Effector CD4-positive, alpha-beta T cell (primary cell): ENCODE results near the gene AGAP1.

Experiments
- DNase-seq: peaks from one replicate; pipeline ENCODE4 v3.0.0-alpha.2; 2020

The AGAP1 gene

GRCh38 chr2:235983016-235983415 is 489.2 kb downstream of the AGAP1 start:
- DNase-seq: no peak

GRCh38 chr2:235984552-235984951 is 490.7 kb downstream of the AGAP1 start:
- no peak for DNase-seq

GRCh38 chr2:235986361-235986760 is 492.5 kb downstream of the AGAP1 start:
- DNase-seq: no peak

- no peak for DNase-seq
These were observed 494.6 kb downstream of the AGAP1 start for GRCh38 chr2:235988271-235989015.

GRCh38 chr2:235989591-235989990 is 495.7 kb downstream of the AGAP1 start:
- DNase-seq: no peak

GRCh38 chr2:235990344-235990743 is 496.5 kb downstream of the AGAP1 start:
- no peak for DNase-seq

DNA sequence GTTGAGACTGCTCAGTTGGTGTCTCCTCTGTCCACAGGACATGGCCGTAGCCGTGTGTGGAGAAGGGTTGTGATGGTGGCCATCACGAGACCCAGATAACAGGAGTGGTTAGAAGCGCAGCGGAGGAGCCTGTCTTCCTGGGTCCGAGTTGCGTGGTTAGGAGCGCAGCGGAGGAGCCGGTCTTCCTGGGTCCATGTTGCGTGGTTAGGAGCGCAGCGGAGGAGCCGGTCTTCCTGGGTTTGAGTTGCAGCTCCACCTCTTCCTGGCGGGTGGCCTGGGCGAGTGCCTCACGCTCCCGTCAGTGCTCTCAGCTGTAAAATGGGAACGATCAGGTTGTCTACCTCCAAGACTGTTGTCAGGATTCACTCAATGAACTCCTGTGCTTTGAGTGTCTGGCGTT is 498.2 kb downstream of the AGAP1 start:
- DNase-seq: no peak

DNA sequence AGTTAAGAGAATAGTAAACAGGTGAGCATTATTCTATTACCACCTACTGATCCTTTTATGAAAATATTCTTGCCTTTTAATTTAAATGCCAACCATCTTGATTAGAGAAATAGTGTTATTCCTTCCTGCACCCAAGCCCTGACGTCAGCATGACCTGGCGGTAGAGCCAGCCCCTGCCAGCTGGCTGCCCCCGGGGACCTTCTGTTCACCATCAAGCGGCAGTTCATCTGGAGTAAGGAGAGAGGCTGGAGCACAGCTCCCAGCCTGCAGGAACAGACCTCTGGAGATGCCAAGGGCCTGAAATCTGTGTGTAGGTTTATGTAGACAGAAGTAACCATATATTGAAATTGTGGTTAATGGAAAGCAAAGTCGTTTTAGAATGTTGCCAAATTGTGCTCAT is 502.6 kb downstream of the AGAP1 start:
- DNase-seq: no peak

- no peak for DNase-seq
These were observed 505.2 kb downstream of the AGAP1 start for GRCh38 chr2:235999011-235999410.

DNA sequence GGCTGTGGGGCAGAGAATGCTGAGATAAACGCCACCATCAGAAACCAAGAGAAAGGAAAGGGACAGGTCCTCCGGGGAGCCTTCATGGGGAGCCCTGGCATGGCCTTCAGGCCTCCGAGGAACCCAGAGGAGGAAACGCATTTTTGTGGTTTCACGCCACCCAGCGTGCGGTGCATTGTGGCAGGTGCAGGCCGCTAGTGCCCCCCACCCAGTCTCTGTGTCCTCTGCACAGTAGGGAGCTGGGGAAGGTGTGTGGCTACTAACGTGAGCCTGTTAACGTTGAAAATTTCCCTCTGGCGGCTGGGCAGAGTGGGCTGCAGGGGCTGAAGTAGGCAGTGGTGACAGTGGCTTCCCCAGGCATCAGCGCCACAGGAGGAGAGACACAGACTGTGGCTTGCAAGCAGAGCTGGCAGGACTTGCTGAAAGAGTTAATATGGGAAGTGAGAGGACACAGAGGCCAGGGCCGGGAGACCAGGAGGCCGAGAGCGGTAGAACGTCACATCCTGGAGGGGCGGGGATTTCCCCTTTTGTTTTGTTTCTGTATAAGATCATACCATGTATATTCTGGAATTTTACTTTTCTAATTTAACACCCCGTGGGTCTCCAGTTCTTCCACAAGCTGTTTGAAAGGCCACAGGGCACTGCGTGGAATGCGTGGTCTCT is 507.5 kb downstream of the AGAP1 start:
- no peak for DNase-seq

- DNase-seq: no peak
These were observed 508.0 kb downstream of the AGAP1 start for GRCh38 chr2:236001854-236002253.

GRCh38 chr2:236008006-236008405 is 514.2 kb downstream of the AGAP1 start:
- no peak for DNase-seq

GRCh38 chr2:236008857-236009256 is 515.0 kb downstream of the AGAP1 start:
- no peak for DNase-seq

DNA sequence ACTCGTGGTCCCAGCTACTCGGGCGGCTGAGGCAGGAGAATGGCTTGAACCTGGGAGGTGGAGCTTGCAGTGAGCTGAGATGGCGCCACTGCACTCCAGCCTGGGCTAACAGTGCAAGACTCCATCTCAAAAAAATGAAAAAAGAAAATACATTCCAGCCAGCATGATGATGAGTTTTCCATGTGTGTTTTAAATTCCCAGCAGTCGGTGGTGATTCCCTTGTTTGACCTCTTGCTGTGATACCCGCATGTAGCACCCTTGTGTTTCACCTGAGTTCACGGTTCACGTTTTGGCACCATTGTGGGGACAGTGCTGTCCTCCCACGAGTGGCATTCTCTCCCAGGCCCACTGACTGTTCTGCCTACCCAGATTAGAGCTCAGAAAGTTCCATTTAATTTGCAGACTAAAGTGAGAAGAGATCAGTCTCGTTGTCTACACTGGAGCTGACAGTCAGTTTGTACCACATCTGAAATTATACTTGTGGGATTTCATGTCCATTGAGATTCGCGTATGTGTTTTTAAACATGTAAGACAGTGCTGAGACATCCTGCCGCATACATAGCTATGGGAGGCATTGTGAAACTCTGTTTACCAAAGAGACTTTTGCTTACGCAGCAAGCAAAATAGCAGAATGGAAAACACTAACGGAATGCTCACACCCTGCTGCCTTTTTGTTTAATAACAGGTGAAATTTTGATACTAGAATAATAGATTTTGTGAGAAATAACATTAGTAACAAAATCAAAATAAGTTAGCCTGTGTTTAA is 517.3 kb downstream of the AGAP1 start:
- DNase-seq: no peak

DNA sequence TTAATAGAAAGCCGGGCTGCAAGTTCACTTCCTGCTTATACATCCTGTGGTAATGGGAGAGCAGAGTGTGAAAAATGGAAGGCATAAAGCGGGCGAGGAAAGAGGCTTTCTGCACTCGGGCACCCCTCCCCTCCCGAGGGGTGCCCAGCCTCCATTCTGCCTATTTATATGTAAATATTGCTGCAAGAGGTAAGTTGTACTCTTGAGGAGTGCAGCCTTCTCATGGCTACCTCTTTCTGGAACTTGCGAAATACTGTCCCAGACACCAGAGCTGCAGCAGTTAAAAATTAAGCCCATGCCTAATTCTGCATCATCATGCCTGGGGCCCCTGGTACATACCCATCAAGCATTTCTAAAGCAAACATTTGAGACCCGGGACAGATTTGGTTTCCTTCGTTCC is 518.3 kb downstream of the AGAP1 start:
- no peak for DNase-seq

- DNase-seq: no peak
These were observed 520.7 kb downstream of the AGAP1 start for GRCh38 chr2:236014408-236015131.

DNA sequence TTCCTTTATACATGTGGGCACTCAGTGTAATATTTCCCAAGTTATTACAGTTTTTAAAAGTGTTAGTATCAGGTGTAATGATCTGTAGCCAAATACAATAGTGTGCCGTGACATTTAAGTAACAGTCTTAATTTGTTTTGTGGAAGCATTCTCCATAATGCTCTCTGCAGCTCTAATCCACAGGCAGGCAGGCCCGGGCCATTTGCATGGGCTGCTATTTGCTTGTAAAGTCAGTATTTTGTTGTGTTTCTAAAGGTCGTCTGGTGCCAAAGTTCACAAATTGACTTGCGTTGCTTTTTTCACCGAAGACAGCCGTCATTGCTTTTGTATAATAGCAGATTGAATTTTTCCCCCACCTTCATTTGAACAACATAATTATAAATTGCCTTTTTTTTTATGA is 521.3 kb downstream of the AGAP1 start:
- no peak for DNase-seq

GRCh38 chr2:236016496-236016895 is 522.7 kb downstream of the AGAP1 start:
- no peak for DNase-seq

- no peak for DNase-seq
These were observed 523.6 kb downstream of the AGAP1 start for GRCh38 chr2:236017446-236017845.

- no peak for DNase-seq
These were observed 525.6 kb downstream of the AGAP1 start for GRCh38 chr2:236019434-236019833.

DNA sequence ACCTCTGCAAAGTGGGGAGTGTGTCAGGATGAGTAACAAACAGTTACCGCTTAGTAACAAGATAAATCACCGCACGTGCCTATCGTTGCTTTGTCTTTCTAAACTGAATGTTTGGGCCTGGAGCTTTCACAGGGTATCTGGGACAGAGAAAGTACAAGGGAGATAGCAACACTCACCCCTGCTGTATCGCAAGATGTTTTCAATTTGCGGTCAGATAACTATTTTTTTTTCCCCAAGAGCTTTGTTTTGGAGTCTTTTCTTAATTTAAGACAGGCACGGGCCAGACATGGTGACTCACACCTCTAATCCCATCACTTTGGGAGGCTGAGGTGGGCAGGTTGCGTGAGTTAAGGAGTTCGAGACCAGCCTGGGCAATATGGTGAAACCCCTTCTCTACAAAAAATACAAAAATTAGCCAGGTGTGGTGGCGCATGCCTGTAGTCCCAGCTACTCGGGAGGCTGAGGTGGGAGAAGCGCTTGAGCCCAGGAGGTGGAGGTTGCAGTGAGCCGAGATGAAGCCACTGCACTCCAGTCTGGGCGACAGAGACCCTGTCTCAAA is 527.7 kb downstream of the AGAP1 start:
- DNase-seq: no peak

DNA sequence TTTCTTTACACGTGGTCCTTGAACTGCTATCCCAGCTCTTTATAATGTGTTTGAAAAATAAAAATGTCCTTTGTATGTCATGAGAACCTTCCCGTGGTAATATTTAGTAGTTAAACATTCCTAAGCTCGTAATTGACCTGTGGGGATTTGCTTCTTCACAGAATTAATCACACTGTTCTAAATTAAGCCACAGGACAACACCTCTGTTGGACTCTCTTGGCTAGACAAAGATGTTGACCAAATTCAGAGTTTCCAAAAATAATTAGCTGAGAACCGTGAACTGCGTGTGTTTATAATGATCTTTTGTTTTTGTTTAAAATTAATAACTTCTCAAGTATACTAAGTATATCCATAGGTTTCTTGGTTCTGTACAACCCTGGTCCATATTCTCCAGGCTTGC is 528.3 kb downstream of the AGAP1 start:
- no peak for DNase-seq

DNA sequence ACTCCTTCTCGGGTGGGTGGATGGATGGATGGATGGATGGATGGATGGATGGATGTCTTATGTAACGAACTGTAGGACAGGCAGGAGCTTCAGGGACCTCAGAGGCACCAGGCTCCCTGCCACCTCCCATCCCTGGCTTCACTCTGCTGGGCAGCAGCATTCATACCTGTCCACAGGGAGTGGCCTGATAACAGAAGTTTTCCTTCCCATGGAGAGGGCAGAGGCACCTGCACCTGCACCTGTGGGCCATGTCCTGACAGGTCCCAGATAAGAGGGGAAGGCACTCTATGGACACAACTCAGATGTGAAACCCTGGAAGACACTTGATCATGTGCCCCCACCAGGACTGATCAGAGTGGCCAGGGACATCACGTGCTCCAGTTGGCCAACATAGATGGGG is 532.0 kb downstream of the AGAP1 start:
- DNase-seq: no peak
